GM19452 (cell line): ENCODE results near the gene SNAPC4.
"Not testable (repeated sequence)": the region's sequence is repeated elsewhere in the genome, so short reads cannot be mapped to it uniquely, and the experiment has no call there.

ENCODE experiments used
- ATAC-seq: cut with Tn5 transposase; IDR thresholded peaks from one replicate; pipeline ENCODE4 v1.9.1; 2021; ENCODE audit not compliant: unreplicated experiment

Gene SNAPC4

DNA sequence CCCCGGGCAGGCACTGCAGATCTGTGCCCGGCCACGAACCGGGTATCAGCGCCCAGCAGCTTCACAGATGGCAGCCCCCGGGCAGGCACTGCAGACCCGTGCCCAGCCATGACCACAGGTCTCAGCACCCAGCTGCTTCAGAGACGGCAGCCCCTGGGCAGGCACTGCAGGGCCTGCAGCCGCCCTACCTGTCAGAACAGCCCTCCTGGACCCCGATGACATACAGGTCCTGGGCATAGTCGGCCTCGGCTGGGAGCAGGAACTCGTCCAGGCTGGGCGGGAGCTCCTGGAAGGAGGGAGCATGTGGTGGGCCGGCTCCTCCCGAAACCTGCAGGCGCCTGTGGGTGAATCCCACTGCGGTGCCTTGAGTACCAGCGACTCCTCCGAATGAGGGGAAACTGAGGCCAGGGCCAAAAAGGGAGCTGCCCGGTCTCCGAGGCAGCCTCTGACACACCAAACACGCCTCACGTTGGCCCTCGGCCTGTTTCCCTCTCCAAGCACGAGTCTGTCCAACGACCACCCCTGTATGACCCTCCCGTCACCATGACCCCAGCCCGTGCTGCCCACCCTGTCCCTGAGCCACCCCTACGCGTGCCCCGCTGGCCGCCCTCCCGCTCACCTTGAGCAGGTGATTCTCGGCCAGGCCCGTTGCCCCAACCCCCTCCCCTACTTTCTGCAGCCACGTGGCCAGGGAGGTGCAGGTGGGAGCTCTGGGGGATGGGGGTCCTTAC lies 34.0 kb upstream of the SNAPC4 start:
- ATAC-seq, result no peak

GRCh38 chr9:136433043-136433715 lies 33.2 kb upstream of the SNAPC4 start:
- ATAC-seq, result no peak

GRCh38 chr9:136432591-136432990 lies 32.6 kb upstream of the SNAPC4 start:
- ATAC-seq, result no peak

DNA sequence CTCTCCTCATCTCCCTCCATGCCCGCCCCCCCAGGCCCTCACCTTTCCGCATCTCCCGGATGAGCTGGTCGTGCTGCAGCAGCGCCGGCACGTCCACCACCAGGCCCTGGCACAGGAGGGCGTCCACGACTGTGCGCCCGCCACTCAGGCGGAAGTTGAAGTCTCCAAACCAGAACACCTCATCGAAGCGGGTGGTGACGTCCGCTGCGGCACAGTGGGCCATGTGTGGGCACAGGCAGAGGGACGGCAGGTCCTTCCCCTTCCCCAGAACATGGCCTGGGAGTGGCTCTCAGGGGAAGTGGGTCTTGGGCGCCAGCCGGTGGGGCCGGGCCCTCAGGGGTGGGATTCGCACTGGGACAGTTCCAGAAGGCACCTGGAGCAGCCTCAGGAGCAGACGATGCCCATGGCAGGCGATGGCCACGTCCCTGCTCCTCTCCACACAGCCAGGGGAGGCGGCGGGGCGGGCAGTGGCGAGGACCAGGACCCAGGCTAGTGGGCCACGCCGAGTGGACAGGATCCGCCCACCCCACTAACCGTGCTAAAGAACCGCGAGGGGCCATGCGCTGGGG lies 31.9 kb upstream of the SNAPC4 start:
- ATAC-seq, result no peak

- ATAC-seq, result no peak
These were observed 30.7 kb upstream of the SNAPC4 start for GRCh38 chr9:136430588-136431234.

DNA sequence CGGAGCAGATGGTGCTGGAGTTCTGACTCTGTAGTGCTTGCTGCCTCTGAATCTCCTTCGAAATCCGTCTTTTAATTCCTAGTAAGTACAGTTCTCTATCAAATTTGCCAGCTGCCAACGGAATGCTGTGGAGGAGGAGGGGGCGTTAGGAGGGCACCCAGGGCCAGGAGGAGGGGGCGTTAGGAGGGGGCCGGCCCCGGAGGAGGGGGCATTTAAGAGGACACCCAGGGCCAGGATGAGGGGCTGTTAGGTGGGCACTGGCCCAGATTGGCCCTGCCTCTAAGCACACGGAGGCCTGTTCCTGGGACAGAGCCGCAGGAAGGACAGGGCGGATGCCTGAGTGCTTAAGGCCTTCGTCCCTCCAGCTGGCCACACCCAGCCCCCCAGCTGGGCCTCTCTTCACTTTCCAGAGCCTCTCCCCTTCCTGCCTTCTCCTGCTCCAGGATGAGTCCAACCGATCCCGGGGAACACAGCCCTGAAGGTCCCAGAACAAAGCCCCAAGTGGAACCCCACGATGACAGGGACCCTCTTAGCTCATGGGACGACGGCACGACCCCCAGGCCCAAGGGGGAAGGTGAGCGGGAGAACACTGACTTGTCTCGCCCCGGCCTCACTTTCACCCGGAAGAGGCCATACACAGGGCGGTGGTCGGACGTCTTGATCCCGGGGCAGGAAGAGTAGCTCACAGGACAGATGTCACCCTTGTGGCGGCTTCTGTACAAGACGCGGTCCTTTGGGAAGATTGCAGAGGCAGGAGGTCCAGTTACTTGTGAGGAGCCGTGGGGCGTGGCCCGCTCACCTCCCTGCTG lies 29.9 kb upstream of the SNAPC4 start:
- ATAC-seq, result no peak

DNA sequence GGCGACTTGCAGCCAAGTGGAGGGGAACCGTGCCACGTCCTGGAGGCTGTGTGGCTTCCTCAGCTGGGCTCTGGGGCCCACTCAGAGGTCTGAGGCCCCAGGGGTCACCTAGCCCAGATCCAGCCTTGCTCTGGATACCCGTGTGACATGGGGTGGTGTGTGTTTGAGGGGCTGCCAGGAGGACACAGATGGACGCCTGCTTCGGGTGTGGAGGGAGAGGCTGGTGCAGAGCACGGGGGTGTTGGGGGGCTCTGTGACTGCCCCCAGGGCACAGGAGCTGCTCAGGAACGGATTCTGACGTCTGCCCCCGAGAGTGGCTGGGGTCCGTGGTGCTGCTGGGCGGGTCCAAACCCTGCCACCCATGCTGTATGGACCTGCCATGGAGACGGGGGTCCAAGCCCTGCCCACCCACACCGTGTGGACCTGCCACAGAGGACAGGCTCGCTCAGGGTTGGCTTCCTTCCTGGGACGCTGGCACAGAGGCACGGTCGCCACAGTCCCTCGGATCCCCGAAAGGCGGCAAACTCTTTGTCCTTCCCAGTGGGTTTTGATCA lies 29.2 kb upstream of the SNAPC4 start:
- ATAC-seq, result no peak

GRCh38 chr9:136426787-136427186 lies 26.8 kb upstream of the SNAPC4 start:
- ATAC-seq, result no peak

- not testable (repeated sequence) for ATAC-seq
These were observed 25.4 kb upstream of the SNAPC4 start for GRCh38 chr9:136425367-136425766.

GRCh38 chr9:136424750-136425362 lies 24.9 kb upstream of the SNAPC4 start:
- ATAC-seq, result no peak

DNA sequence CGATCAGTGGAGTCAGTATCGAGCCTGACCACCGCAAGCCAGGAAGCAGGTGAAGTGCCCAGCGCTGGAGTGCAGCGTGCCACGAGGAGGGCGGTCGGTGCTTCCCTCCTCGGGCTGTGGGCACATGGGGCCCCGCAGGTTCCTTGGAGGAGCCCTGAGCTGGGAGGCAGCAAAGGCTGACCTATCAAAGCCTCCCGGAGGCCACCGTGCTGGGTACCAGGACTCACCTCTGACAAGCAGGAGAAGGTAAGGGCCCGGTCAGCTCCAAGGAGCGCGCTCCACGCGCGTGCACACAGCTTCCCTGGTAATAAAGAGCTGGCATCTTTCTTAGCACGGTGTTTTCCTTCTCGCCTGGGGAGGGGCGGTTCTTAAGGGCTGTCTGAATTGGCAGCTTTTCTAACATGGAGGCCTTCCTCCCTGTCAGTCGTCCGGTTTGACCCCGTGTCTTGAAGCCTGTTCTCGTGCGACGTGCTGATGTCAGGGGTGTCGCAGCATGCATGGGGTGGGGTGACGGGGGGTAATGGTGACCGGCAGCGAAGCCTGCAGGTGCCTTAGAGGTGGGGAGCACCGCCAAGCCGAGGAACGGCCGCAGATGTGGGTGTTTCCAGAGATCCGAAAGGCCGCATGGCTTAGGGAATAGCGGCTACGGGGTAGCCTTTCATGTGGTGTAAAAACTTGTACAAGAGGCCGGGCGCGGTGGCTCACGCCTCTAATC lies 23.6 kb upstream of the SNAPC4 start:
- no peak for ATAC-seq

DNA sequence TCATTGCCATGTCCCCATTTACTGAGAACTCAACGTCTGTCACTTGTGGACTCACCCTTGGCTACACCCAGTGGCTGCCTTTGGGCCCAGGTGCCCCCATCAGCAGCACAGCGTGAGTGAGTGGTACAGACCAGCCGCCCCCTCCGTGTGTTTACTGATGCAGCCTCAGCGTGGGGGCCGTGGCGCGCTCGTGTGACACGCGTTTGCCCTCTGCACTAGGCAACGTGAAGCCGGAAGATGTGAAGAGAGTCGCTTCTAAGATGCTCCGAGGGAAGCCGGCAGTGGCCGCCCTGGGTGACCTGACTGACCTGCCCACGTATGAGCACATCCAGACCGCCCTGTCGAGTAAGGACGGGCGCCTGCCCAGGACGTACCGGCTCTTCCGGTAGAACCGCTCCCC lies 22.9 kb upstream of the SNAPC4 start:
- no peak for ATAC-seq

- ATAC-seq, result no peak
These were observed 21.8 kb upstream of the SNAPC4 start for GRCh38 chr9:136421791-136422190.

GRCh38 chr9:136419092-136419420 lies 19.1 kb upstream of the SNAPC4 start:
- no peak for ATAC-seq

- ATAC-seq, result no peak
These were observed 18.5 kb upstream of the SNAPC4 start for GRCh38 chr9:136418182-136419091.

- no peak for ATAC-seq
These were observed 16.9 kb upstream of the SNAPC4 start for GRCh38 chr9:136416914-136417313.

- ATAC-seq, result no peak
These were observed 16.5 kb upstream of the SNAPC4 start for GRCh38 chr9:136416427-136416826.

- ATAC-seq, result no peak
These were observed 13.0 kb upstream of the SNAPC4 start for GRCh38 chr9:136412962-136413361.

DNA sequence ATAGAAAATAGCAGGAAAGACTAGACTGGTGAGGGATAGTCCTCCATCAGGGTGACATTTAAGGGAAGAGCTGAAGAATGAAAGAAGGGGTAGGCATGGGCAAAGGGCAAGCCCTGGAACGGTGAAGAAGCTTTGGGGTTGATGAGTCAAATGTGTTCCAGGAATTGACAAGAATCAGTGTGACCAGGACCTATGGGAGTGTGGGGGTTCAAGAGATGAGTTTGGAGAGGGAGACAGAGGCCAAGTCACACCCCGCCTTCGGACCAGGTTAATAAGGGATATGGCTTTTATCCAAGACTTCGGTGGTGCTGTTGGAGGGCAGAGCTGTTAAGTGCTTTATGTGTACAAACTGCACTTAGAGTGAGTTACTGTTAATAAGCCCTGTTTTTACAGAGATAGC lies 11.4 kb upstream of the SNAPC4 start:
- ATAC-seq, result no peak
